Activated T-cell treated with anti-CD3 and anti-CD28 coated beads for 1 hour (primary cell): ENCODE measurements around the gene PPP1R9B.

Experiments
- DNase-seq: peaks from one replicate; pipeline ENCODE4 v3.0.0-alpha.2; 2020; ENCODE audit warnings: low read depth

The PPP1R9B gene

DNA sequence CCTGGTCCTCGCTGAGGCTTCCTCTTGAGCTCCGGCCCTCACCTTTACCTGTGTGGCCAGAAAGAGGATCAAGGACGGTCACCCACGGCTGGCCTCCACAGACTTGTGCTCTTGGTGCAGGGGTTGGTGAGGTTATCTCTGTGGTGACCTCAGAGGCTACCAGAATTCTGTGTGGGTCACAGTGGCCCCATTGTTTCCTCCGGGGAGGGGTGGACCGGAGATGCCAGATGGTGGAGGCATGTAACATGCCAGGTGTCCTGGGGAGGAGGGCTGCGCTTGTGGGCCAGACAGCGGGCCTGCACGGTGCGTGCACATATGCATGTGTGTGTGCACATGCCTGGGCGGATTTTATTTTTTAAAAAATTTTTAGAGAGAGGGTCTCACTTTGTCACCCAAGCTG lies 21.7 kb upstream of the PPP1R9B start:
- DNase-seq = no peak

DNA sequence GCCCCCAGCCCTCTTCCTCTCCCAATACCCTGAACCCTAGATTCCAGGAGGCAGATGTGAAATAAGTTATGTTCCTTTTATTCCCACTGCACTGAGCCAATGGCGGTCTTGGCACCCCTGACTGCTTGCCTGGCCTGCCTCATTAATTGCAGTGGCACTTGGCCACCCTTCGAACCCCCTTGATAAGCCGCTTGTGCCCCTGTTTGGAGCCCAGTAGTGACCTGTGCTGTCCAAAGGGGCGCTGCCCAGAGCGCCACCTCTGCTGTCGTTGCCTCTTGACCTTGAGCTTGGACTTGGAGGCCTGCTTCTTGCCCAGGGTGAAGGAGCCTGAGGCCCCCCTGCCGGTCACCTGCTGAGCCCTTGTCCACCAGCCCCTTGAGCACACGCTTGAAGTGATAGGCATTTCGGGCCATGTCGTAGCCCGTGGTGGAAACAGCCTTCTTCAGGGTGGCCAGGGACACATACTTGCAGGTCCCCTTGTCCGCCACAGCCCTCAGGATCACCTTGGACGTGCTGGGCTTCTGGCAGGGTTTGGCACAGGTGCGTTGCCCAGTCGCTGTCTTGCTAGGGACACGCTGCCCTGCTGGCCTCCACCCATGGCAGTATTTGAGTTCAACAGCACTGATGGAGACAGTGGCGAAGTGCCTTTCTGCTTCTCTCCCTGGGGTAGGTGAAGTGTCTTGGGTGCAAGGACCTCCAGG lies 21.0 kb upstream of the PPP1R9B start:
- no peak for DNase-seq

DNA sequence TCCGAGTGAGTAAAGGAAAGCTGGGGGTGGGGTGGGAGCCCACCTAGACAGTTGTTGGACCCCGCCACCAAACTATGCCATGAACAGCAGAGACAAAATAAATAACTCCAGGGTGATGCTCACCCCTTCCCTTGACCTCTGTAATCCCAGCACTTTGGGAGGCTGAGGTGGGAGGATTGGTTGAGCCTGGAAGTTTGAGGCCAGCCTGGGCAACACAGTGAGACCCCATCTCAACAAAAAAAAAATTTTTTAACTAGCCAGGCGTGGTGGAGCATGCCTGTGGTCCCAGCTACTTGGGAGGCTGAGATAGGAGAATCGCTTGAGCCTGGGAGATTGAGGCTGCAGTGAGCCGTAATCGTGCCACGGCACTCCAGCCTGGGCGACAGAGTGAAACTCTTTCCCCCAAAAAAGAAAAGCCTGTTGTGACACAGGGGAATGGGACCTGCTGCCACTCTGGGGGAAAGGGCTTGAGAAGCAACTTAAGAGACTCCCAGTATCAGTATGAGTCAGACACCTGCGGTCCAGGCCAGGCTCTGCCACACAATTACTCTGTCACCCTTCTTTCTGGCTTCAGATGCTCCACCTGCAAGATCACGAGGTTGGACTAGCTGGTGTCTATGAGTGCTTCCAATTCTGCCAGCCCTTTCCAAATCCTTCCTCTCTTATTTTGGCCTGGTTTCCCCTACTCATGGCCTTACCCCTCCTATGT lies 20.3 kb upstream of the PPP1R9B start:
- no peak for DNase-seq

DNA sequence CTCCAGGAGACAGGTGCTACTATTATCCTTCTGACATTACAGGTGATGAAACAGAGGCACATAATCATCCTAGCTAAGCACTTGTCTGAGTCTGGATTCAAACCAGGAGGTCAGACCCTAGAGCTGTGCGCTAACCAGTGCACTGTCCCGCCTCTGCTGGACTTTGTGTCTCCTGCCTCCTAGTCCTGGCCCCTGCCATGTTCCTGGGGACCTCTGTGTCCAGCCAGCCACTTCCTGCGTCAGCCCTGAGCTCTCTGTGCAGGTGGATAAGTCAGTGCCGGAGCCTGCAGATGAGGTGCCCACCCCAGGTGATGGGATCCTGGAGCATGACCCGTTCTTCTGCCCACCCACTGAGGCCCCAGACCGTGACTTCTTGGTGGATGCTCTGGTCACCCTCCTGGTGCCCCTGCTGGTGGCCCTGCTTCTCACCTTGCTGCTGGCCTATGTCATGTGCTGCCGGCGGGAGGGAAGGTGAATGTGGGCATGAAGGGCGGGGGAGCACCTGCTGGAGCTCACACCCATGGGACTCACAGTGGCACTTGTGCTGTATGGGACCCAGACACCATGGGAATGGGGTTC lies 19.5 kb upstream of the PPP1R9B start:
- no peak for DNase-seq

DNA sequence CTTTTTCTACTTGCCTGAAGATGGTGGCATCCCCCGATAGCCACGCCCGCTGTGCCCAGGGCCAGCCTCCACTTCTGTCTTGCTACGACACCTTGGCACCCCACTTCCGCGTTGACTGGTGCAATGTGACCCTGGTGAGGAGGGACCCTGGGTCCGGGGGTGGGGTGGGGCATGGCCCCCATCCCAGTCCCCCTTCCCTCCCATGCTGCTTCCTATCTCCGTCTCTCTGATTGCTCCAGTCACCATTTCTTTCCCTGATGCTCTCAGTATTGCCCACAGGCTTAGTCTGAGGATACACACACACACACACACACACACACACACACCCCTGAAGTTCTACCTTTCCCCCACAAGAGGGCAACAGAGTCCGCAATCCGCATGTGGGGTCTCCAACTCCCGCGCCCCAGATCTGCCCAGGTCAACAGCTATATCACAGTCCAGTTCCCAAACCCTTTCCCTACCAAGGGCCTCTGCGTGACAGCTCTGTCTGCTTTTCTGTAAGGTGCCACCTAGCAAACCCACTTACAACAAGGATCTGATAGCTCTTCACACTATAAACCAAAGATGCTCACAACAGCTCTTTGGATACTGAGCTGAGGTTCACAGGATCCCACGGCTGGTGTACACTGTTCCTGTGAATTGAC lies 18.8 kb upstream of the PPP1R9B start:
- peak; percentile 36 for DNase-seq

DNA sequence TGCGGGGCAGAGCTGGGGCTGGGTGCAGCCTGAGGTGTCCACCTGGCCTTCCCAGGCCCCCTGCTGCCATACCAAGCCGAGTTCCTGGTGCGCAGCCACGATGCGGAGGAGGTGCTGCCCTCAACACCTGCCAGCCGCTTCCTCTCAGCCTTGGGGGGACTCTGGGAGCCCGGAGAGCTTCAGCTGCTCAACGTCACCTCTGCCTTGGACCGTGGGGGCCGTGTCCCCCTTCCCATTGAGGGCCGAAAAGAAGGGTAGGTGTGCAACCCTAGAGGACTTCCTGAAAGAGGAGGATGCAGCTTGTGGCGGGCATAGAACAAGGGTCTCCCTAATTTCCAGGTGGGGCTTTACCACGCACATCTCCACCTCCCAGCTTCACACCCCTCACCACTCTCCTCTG lies 17.8 kb upstream of the PPP1R9B start:
- no peak for DNase-seq

DNA sequence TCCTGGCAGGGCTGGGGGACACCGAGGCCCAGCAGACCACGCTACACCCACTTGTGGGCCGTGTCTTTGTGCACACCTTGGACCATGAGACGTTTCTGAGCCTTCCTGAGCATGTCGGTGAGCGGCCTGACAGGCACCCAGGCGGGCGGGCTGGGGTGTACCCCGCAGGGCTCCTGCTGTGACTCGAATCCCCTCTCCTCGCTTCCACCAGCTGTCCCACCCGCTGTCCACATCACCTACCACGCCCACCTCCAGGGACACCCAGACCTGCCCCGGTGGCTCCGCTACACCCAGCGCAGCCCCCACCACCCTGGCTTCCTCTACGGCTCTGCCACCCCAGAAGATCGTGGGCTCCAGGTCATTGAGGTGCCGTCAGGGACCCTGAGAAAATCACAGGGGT lies 16.9 kb upstream of the PPP1R9B start:
- no peak for DNase-seq

DNA sequence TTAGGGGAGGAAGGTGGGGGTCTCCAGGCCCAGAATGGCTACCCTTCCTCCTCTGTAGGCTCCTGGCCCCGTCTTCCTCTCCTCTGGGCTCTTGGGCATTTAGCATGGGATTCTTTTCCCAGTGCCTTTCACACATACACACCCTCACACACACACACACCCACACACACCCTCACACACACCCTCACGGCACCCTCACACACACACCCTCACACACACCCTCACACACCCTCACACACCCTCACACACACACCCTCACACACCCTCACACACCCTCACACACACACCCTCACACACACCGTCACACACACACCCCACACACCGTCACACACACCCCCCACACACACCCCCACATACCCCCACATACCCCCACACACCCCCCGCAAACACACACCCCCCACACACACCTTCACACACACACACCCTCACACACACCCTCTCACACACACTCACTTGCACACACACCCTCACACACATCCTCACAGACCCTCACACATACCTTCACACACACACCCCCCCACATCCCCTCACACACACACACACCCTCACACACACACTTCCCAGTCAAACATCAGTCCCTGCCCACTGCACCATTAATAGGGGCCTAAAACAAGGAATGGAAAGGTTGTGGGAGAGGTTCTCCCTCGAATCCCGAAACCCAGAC lies 16.2 kb upstream of the PPP1R9B start:
- no peak for DNase-seq

DNA sequence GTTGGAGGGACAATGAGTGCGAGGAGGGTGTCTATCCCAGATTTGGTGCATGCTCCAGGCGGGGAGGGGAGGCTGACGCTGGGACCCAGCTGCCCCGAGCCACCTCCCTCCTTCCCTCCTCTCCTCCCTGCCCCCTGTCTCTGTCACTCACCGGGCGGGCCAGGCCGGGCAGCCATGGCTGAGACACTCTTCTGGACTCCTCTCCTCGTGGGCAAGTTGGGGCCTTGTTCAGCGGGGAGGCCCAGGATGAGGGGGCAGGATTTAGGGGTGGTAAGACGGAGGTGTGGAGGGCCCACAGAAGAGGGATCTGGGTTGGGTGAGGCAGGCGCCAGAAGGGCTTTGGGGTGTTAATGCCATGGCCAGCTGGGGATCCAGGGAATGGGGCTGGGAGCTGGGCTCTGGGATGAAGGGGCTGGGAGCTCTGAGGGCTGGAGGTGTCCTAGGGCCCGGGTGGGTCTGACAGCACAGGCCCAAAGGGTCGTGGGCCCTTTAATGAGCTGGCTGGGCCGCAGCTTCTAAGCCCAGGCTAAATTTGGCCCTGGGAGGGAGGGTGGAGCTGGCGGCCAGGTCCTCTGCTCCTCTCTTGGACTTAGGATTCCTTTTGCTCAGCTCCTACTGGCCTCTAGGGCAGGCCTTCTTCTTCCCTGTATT lies 15.5 kb upstream of the PPP1R9B start, which contains the start of gene SGCA:
SGCA (plus strand) TSS at position 139 of the 651 bp plus-strand sequence; CDS start at position 175, 36 bp downstream.
- no peak for DNase-seq

DNA sequence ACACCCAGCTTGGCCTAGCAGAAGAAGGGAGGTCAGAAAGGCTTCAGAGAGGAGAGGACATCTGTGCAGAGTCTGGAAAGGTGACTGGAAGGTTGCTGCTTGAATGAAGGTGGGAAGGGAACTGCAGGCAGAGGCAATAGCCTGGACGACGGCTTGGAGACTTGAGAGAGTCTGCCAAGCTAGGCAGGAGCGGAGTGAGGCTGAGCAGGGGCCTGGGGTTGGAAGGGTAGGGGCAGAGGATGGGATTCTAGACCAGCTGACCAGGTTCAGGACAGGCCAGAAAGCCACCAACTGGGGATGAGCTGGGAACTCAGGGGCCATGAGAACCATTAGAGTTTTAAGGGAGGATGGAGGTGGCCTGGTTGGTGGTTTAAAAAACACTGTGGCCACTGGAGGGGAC lies 15.0 kb upstream of the PPP1R9B start:
- DNase-seq = no peak

DNA sequence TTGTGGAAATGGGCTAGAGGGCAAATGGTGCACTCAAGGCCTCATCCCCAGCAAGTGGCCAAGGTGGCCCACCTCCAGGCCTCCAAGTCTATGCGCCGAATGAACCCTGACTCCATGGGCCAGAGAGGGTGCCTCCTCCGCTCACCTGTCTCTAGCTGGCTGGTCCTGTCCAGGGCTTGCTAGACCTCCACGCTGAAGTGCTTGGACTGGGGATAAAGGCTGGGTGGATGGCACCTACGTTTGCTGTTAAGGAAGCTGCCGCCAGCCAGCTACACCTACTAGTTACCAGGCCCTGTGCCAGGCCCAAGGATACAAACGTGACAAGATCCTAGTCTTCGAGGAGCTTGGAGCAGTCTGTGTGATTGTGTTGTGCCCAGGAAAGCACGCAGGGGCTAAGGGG lies 14.6 kb upstream of the PPP1R9B start:
- DNase-seq = no peak

DNA sequence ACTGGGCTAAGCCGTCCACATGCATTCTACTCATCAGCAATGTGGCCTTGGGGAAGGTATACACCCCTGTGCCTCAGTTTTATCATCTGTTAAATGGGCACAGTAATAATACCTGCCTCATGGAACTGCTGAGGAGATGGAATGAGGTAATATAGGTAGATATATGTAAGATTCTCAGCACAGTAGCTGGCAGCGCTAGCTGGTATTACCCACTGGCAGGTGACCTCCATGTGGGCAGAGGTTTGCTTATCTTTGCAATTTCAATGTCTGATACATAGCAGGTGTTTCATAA lies 14.2 kb upstream of the PPP1R9B start:
- DNase-seq = no peak

DNA sequence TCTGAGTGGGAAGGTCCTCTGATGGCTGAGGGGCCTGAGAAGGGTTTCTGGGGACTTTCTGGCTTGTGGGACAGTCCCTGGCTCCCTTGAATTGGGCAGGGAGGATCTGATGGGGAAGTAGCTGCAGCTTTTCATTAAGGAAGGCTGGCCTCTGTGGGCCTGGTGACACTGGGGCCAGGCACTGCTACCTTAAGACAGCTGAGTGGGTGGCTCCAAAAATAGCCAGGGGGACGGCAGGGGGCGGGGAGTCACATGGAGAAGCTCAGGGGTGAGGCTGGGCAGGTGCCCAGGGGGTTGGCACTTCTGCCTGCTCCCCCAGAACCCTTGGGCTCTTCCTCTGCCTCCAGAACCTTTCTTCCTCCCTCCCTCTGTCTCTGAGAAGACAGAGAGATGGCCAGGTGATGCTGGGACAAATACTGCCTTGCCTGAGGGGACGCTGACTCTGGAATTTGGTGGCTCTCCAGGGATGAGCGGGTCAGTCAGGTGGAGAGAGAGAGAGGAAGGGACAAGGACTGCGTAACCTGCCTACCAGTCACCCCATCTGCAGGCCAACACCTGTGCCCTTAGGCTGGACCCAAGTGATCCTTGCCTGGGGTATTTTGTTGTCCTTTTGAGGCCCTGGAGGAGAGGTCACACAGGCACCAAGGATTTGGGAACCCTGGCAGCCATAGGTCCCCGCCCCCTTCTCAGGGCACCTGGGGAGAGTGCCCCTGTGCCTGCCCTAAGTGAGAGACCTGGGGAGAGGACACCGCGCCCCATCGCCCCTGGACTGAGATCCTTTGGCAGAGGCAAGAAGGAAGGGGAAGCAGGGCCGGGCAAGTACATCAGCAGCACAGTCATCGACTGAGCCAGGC lies 13.6 kb upstream of the PPP1R9B start:
- DNase-seq = no peak

DNA sequence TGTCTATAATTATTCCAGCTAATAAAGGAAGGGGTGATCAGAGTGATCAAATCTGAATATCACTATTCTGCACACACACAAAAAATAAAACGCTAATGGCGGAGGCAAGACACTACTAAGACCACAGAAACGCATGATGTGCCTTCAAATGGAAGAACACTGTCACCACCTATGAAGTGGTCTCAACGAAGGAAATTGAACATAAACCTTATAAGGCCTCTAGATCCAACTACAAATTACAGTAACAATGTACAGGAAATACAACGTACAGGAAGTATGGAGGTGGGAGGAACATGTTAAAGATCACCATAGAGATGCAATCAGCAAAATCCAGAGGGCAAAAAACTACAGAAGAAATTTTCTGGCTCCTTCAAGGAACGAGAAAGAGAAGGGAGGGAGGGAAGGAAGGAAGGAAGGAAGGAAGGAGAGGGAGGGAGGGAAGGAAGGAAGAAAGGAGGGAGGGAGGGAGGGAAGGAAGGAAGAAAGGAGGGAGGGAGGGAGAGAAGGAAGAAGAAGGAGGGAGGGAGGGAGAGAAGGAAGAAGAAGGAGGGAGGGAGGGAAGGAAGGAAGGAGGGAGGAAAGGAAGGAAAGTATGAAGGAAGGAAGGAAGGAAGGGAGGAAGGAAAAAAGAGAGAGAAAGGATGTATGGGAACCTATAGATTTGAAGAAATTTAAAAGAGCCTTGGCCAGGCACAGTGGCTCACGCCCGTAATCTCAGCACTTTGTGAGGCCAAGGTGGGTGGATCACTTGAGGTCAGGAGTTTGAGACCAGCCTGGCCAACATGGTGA lies 12.2 kb upstream of the PPP1R9B start:
- DNase-seq = no peak

DNA sequence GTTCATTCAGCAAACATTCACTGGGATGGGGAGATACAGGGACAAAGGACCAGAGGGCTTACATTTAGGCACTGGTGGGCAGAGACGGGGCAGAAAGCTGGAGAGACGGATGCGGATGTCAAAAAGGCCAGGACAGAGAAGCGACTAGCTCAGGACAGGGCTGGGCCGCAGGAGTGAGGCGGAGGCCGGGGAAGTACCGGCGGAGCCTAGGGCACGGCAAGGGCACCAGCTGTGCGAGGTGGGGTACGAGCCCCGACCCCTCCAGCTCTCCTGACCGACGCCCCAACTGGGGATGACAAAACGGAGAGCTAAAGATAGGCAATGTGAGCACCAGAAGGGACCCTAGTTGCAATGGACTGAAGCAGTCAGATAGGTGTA lies 11.4 kb upstream of the PPP1R9B start:
- no peak for DNase-seq

DNA sequence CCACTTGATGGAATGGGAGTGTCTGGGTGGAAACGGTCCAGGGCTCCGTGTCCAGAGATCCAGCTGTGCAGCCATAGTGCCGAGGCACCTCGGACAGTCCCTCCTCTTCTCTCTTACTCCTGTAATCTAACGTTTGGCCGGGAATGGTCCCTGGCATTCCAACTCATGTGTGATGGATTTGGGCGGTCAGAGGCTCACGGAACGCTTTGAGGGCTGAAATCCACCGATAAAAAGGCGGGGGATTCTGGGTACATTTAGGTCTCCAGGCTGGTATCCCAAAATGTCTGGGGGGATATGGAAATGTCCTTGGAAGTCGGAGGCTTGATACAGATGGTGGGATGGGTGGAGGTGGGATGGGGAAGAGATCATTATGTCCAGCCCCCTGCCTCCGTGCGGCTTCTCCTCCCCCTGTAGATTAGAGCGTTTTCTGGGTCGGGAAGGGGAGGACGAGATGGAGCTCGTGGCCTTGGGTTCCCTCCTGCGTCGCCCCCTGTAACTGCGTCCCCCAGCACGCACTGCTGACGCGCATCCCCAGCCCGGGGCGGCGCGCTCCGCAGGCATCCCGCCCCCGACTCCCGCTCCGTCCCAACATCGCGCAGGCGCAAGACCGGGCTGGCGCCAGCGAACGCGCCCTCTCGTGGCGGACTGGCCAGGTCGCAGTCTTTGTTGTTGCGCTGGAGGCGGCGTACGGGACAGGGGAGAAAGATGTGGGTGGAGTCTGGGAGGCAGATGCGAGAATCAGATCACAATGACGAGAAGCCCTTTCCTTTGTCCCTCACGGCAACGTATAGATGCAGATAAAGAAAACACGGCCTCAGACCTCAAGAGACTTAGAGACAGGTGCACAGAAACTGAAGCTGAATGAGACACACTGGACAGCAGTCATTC lies 10.8 kb upstream of the PPP1R9B start:
- peak; percentile 94 for DNase-seq

DNA sequence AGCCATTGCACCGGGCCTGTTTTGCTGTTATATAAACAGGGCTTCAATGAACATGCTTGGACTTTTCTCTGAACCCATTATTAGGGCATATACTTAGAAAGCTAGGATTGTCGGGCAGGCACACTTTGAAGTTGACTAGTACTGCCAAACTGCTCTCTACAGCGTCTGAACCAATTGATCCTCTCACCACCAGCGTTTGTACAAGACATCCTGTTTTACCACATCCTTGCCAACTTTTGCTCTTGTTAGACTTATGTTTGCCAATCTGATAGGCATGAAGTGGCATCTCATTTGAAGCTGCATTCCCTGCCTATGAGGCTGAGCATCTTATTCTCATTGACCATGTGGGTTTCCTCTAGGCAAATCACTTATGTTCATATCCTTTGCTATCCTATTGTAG lies 7.4 kb upstream of the PPP1R9B start:
- no peak for DNase-seq

DNA sequence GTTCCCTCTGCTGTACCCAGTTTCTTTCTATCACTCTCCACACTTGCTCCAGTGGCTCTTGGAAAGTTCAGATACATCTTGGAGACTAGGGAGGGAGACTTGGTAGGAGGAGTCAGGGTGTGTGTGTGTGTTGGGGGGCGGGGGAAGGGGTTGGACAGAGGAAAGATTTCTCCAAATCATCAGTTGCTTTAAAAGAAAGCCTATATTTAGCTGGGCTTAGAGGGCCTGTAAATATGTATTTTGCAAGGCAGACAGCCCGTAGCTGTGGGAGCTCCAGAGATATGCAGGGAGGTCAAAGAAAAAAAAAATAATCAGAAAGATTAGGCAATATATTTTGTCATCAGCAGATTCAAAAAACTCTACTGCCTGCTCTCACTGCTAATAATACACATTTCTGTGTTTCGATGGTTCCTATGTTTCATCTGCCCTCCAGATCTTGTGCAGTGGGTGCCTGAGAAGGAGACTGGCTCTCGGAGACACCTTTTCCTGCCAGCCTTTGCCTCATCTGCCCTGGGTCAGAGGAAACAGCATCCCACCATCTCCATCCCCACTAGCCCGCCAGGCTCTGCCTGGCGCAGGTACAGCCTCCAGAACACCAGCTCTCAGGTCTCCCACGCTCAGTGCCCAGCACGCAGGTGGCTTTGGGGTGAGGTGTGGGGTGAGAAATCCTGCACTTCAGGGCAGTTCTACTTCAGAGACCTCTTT lies 4.8 kb upstream of the PPP1R9B start:
- no peak for DNase-seq

DNA sequence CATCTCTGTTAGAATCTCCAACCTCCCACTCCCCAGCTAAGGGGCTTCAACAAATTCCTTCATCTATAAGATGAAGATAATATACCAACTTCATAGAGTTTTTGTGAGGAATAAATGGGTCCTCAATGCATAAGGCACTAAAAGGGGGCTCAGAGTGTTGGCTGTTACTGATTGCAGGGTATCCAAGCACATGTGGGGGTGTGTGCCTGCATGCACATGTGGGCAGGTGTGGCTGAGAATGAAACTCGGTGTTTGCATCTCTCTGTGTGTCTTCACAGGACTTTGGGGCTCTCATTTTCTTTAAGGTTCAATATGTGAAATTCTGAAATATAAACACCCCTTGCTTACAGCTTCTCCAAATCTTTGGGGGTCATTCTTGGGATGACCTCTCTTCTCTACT lies 4.1 kb upstream of the PPP1R9B start:
- no peak for DNase-seq
